ENCODE data around the gene ZBTB20.
A peak's percentile ranks its signal among the peaks of the same experiment; 100 is the strongest.

The ZBTB20 gene

GRCh38 chr3:114333180-114333922 lies 813.7 kb downstream of the ZBTB20 start:
- H3K9me3 Mint-ChIP-seq, result peaks cover 7% of the 10 kb centered on the region
- peaks cover 17% of the 10 kb centered on the region for H3K4me1 Mint-ChIP-seq (ENCODE audit: low read depth)
- H3K27ac Mint-ChIP-seq, result no peak overlapping the region
- H3K4me3 Mint-ChIP-seq, result no peak overlapping the region
- peaks cover 7% of the 10 kb centered on the region for H3K36me3 Mint-ChIP-seq (ENCODE audit: low read depth)
- no peaks in the 10 kb centered on the region for H3K27me3 Mint-ChIP-seq (ENCODE audit: low read depth)

GRCh38 chr3:114332342-114333179 lies 814.5 kb downstream of the ZBTB20 start:
- H3K4me3 Mint-ChIP-seq, result no peak overlapping the region
- peaks cover 7% of the 10 kb centered on the region for H3K9me3 Mint-ChIP-seq
- H3K36me3 Mint-ChIP-seq (ENCODE audit: low read depth), result peaks cover 4% of the 10 kb centered on the region

GRCh38 chr3:114331710-114332109 lies 815.4 kb downstream of the ZBTB20 start:
- peaks cover 18% of the 10 kb centered on the region for H3K4me1 Mint-ChIP-seq (ENCODE audit: low read depth)
- H3K27me3 Mint-ChIP-seq (ENCODE audit: low read depth), result no peaks in the 10 kb centered on the region
- no peak overlapping the region for H3K27ac Mint-ChIP-seq
- peaks cover 7% of the 10 kb centered on the region for H3K9me3 Mint-ChIP-seq
- H3K4me3 Mint-ChIP-seq, result no peak overlapping the region
- H3K36me3 Mint-ChIP-seq (ENCODE audit: low read depth), result peaks cover 4% of the 10 kb centered on the region

More at GRCh38 chr3:114332342-114333179, 814.5 kb downstream of the ZBTB20 start:
- Mint-ChIP-seq H3K27ac (peak overlapping the region; percentile 58), H3K27me3 (ENCODE audit: low read depth) (no peaks in the 10 kb centered on the region), H3K4me1 (ENCODE audit: low read depth) (peaks cover 15% of the 10 kb centered on the region)

DNA sequence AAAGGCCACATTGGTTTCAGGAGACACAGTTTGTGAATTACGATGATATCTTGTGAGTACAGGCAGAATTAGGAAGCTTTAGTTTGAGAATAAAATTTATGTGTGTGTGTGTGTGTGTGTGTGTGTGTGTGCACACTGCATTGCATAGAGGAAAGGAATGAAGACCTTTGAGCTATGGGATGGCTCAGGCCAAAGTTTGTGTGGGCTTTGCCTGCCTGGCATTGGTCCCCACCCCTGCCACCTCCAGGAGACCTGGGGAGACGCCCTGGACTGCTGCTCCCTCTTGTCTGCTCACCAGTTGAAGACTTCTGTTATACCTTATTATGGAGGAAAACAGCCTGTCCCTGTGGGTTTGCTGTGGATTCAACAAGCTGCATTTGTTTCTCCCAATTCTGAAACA lies 816.1 kb downstream of the ZBTB20 start:
- no peaks in the 10 kb centered on the region for H3K27me3 Mint-ChIP-seq (ENCODE audit: low read depth)
- peak overlapping the region; percentile 14 for H3K27ac Mint-ChIP-seq
- peaks cover 4% of the 10 kb centered on the region for H3K36me3 Mint-ChIP-seq (ENCODE audit: low read depth)
- no peak overlapping the region for H3K4me3 Mint-ChIP-seq
- peaks cover 7% of the 10 kb centered on the region for H3K9me3 Mint-ChIP-seq
- H3K4me1 Mint-ChIP-seq (ENCODE audit: low read depth), result peaks cover 17% of the 10 kb centered on the region

- H3K9me3 Mint-ChIP-seq, result peaks cover 7% of the 10 kb centered on the region
- H3K36me3 Mint-ChIP-seq (ENCODE audit: low read depth), result peaks cover 4% of the 10 kb centered on the region
- H3K4me3 Mint-ChIP-seq, result no peak overlapping the region
- no peak overlapping the region for H3K27ac Mint-ChIP-seq
- H3K4me1 Mint-ChIP-seq (ENCODE audit: low read depth), result peaks cover 16% of the 10 kb centered on the region
- H3K27me3 Mint-ChIP-seq (ENCODE audit: low read depth), result no peaks in the 10 kb centered on the region
Observed at GRCh38 chr3:114329823-114330222, 817.3 kb downstream of the ZBTB20 start.

GRCh38 chr3:114328345-114328744 lies 818.7 kb downstream of the ZBTB20 start:
- peak overlapping the region; percentile 27 for H3K27ac Mint-ChIP-seq
- H3K27me3 Mint-ChIP-seq (ENCODE audit: low read depth), result no peaks in the 10 kb centered on the region
- peaks cover 7% of the 10 kb centered on the region for H3K9me3 Mint-ChIP-seq
- peak overlapping the region; percentile 18 for H3K4me3 Mint-ChIP-seq
- peaks cover 4% of the 10 kb centered on the region for H3K36me3 Mint-ChIP-seq (ENCODE audit: low read depth)
- peaks cover 21% of the 10 kb centered on the region for H3K4me1 Mint-ChIP-seq (ENCODE audit: low read depth)

DNA sequence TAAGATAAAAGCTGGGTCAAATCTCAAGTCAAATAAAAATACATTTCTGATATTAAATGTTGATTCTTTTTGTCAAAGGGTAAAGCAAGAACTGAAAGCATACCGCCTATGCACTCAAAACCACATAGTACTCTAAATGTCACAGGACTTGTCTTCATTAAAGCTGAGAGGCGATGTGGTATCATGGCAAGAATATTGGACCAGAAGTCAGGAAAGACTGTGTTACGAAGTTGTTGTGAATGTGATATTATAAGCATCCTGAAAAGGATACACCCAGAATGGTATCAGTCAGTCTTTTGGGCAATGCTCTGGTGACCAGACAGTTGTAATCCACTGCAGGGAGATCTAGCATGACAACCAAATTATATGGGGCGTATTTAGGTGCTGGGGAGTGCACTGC lies 819.4 kb downstream of the ZBTB20 start:
- peaks cover 21% of the 10 kb centered on the region for H3K4me1 Mint-ChIP-seq (ENCODE audit: low read depth)
- peaks cover 4% of the 10 kb centered on the region for H3K36me3 Mint-ChIP-seq (ENCODE audit: low read depth)
- peak overlapping the region; percentile 69 for H3K27ac Mint-ChIP-seq
- no peaks in the 10 kb centered on the region for H3K27me3 Mint-ChIP-seq (ENCODE audit: low read depth)
- peak overlapping the region; percentile 6 for H3K4me3 Mint-ChIP-seq
- H3K9me3 Mint-ChIP-seq, result peaks cover 7% of the 10 kb centered on the region

DNA sequence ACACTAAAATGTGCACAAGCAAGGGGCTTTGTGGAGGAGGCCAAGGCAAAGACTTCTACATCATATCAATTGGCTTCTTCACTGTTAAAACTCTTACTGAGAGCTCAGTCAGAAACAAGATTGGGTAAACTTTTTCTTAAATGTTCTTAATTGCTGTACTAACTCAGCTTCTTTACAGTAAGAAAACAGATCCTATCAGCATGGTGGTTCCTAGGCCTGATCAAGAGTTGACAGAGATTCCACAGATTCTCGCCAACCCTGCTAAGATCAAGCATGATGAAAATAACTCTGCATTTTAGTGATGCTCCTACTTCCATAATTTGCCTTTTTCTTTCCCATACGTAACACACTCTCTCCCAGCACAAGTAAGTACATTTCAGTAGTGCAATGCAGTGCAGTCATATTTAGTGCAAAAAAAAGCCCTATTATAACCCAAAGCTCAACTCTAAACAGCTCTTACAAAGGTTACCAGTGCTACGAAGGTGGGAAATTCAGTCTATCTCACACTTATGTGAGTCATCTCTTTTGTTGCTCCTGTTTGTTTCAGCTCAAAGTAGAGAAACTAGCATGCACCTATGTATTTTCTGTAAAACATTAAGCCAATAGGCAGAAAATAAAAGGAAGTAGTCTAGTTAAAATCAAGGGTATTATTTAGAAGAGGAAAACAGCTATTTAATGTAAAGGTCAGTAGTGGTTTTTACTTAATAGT lies 823.4 kb downstream of the ZBTB20 start:
- H3K4me1 Mint-ChIP-seq (ENCODE audit: low read depth), result peaks cover 14% of the 10 kb centered on the region
- H3K9me3 Mint-ChIP-seq, result no peaks in the 10 kb centered on the region
- no peak overlapping the region for H3K4me3 Mint-ChIP-seq
- H3K27ac Mint-ChIP-seq, result peak overlapping the region; percentile 60
- H3K27me3 Mint-ChIP-seq (ENCODE audit: low read depth), result no peaks in the 10 kb centered on the region
- H3K36me3 Mint-ChIP-seq (ENCODE audit: low read depth), result peaks cover 2% of the 10 kb centered on the region

GRCh38 chr3:114320246-114320645 lies 826.8 kb downstream of the ZBTB20 start:
- Mint-ChIP-seq H3K36me3 (ENCODE audit: low read depth) (no peaks in the 10 kb centered on the region), H3K27ac (no peak overlapping the region), H3K27me3 (ENCODE audit: low read depth) (no peaks in the 10 kb centered on the region), H3K4me1 (ENCODE audit: low read depth) (peaks cover 7% of the 10 kb centered on the region), H3K4me3 (no peak overlapping the region), H3K9me3 (no peaks in the 10 kb centered on the region)

DNA sequence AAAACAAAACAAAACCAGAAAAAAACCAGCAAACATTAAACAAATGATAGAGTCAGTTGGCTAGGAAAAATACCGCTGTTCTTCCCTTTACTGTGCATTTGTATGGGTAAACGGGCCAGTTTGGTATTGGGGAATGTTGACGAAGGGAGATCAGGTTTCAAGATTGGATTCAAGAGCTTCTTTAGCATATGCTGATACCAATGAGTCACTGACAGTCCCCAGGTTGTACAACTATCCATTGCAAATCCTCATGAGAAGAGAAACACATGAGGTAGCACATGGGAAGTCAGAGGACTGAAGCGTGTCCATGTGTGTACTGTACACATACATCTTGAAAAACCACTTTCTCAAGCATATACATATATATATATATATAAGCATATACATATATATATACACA lies 827.6 kb downstream of the ZBTB20 start:
- Mint-ChIP-seq H3K27me3 (ENCODE audit: low read depth) (no peaks in the 10 kb centered on the region), H3K9me3 (no peaks in the 10 kb centered on the region), H3K36me3 (ENCODE audit: low read depth) (no peaks in the 10 kb centered on the region), H3K4me3 (no peak overlapping the region), H3K27ac (no peak overlapping the region), H3K4me1 (ENCODE audit: low read depth) (peaks cover 7% of the 10 kb centered on the region)

- Mint-ChIP-seq H3K27me3 (ENCODE audit: low read depth) (no peaks in the 10 kb centered on the region), H3K27ac (no peak overlapping the region), H3K4me1 (ENCODE audit: low read depth) (peaks cover 8% of the 10 kb centered on the region), H3K36me3 (ENCODE audit: low read depth) (no peaks in the 10 kb centered on the region), H3K4me3 (no peak overlapping the region), H3K9me3 (no peaks in the 10 kb centered on the region)
Observed at GRCh38 chr3:114318295-114318694, 828.8 kb downstream of the ZBTB20 start.

- Mint-ChIP-seq H3K36me3 (ENCODE audit: low read depth) (no peaks in the 10 kb centered on the region), H3K27me3 (ENCODE audit: low read depth) (no peaks in the 10 kb centered on the region), H3K4me1 (ENCODE audit: low read depth) (peaks cover 10% of the 10 kb centered on the region), H3K4me3 (no peak overlapping the region), H3K9me3 (no peaks in the 10 kb centered on the region), H3K27ac (no peak overlapping the region)
Observed at GRCh38 chr3:114314282-114314681, 832.8 kb downstream of the ZBTB20 start.

- Mint-ChIP-seq H3K36me3 (ENCODE audit: low read depth) (no peaks in the 10 kb centered on the region), H3K4me1 (ENCODE audit: low read depth) (peaks cover 19% of the 10 kb centered on the region), H3K4me3 (no peak overlapping the region), H3K9me3 (no peaks in the 10 kb centered on the region), H3K27ac (no peak overlapping the region), H3K27me3 (ENCODE audit: low read depth) (no peaks in the 10 kb centered on the region)
Observed at GRCh38 chr3:114313426-114313825, 833.7 kb downstream of the ZBTB20 start.

DNA sequence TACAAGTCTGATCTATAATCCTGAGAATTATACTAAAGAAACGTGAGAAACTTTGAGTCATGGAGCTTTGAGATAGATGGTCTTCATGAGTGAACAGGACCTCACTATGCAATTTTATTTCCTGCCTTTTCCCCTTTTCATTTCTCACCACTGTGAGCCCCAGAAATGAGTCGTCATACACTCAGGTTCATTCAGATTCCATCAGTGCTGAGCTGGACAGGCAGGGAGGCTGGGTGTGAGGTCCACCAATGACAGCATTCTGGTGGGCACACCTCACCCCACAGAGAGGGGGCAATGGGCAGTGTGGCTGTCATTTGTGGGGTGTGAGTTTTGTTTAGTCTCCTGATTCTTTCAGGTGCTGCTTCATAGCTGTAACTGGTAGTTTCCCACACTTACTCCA lies 836.4 kb downstream of the ZBTB20 start:
- no peaks in the 10 kb centered on the region for H3K27me3 Mint-ChIP-seq (ENCODE audit: low read depth)
- H3K36me3 Mint-ChIP-seq (ENCODE audit: low read depth), result no peaks in the 10 kb centered on the region
- H3K4me3 Mint-ChIP-seq, result no peak overlapping the region
- no peaks in the 10 kb centered on the region for H3K9me3 Mint-ChIP-seq
- no peak overlapping the region for H3K27ac Mint-ChIP-seq
- H3K4me1 Mint-ChIP-seq (ENCODE audit: low read depth), result peaks cover 32% of the 10 kb centered on the region
